ENCODE data around the gene ATF4.

DNA sequence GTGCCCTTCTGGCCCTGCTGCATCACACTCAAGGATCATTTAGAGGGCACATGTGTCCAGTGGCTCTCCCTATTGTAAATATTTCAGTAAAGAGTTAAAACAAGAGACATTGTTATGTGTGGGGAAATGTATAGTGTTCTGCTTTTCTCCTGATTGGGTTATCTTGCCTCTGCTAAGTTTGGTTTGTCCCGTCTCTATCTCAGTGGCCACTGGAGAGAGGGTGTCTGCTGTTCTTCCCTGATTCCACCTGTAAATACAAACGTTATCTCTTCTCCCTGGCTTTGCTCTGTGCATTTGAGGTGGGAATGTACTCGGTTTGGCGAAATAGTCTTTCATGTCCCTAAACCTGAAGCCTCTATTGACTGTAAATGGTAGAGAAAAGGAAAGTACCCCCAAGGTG lies 12.0 kb upstream of the ATF4 start:
- TF ChIP-seq FOXK2 (IDR thresholded peaks at IDR 0.05), result no peak
- TF ChIP-seq HDGF (IDR thresholded peaks at IDR 0.05; ENCODE audit: borderline replicate concordance), result no peak
- no peak for TF ChIP-seq SP1 (IDR thresholded peaks at IDR 0.05)
- TF ChIP-seq BHLHE40 (IDR thresholded peaks at IDR 0.05; ENCODE audit: borderline replicate concordance), result no peak
- no peak for TF ChIP-seq FOXM1 (IDR thresholded peaks at IDR 0.05; ENCODE audit: borderline replicate concordance)
- TF ChIP-seq ZNF384 (IDR thresholded peaks at IDR 0.05), result no peak
- no peak for TF ChIP-seq TARDBP (IDR thresholded peaks at IDR 0.05)
- TF ChIP-seq L3MBTL2 (conservative IDR thresholded peaks at IDR 0.05), result no peak
- TF ChIP-seq CTBP1 (IDR thresholded peaks at IDR 0.05; ENCODE audit: borderline replicate concordance), result no peak
- no peak for TF ChIP-seq ELF4 (IDR thresholded peaks at IDR 0.05)
- no peak for TF ChIP-seq NFRKB (IDR thresholded peaks at IDR 0.05)
- TF ChIP-seq, protein P1, sequence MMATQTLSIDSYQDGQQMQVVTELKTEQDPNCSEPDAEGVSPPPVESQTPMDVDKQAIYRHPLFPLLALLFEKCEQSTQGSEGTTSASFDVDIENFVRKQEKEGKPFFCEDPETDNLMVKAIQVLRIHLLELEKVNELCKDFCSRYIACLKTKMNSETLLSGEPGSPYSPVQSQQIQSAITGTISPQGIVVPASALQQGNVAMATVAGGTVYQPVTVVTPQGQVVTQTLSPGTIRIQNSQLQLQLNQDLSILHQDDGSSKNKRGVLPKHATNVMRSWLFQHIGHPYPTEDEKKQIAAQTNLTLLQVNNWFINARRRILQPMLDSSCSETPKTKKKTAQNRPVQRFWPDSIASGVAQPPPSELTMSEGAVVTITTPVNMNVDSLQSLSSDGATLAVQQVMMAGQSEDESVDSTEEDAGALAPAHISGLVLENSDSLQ (IDR thresholded peaks at IDR 0.05), result no peak
- TF ChIP-seq FOXA1 (IDR thresholded peaks at IDR 0.05), result no peak
- TF ChIP-seq SUZ12 (IDR thresholded peaks at IDR 0.05), result no peak
